Panc1 (cell line): Measurements from ENCODE around the gene KCP.
A peak's percentile ranks its signal among the peaks of the same experiment; 100 is the strongest.

Source experiments
- CTCF ChIP-seq: fragments of 450-650 bp; IDR thresholded peaks from 2 replicates; pipeline ENCODE4 v1.5.1; 2017; ENCODE audit warnings: mild to moderate bottlenecking
- POLR2AphosphoS5 ChIP-seq: IDR thresholded peaks from 2 replicates; pipeline ENCODE4 v1.6.1; 2012; ENCODE audit warnings: mild to moderate bottlenecking, low read depth, low read length, moderate library complexity
- SIN3A ChIP-seq: IDR thresholded peaks from 2 replicates; pipeline ENCODE4 v1.6.1; 2012; ENCODE audit warnings: low read depth, mild to moderate bottlenecking, low read length, moderate library complexity, borderline replicate concordance; ENCODE audit not compliant: insufficient read depth
- TCF7L2 ChIP-seq: IDR thresholded peaks from 2 replicates; pipeline ENCODE4 v1.6.1; 2011; ENCODE audit warnings: mild to moderate bottlenecking, low read depth, low read length, inconsistent platforms

- TF ChIP-seq TCF7L2 (peak; percentile 56; the same call in 1 of the 2 replicates), CTCF (peak; percentile 82), POLR2AphosphoS5 (no peak), SIN3A (no peak)
These were observed 5.9 kb downstream of the KCP start for GRCh38 chr7:128904381-128905197.
